Body of pancreas (tissue), 4 donors: ENCODE measurements around the gene ABI2.

Experiments
- POLR2A ChIP-seq, 3 donors: fragments of 450-650 bp; IDR thresholded peaks; one replicate each; pipeline ENCODE4 v1.6.1; 2016; ENCODE audit warnings: antibody characterized with exemption in 3 of 3, mild to moderate bottlenecking in 2 of 3
- TF ChIP-seq, protein P1 (sequence below), 7 experiments: fragments of 450-650 bp in 4 of 7; fragments of 200-600 bp in 3 of 7; sonication (generic) in 3 of 7; IDR thresholded peaks; one replicate each; pipeline ENCODE4 v1.5.1; 2016 to 2019; ENCODE audit warnings: antibody characterized with exemption in 7 of 7

DNA sequence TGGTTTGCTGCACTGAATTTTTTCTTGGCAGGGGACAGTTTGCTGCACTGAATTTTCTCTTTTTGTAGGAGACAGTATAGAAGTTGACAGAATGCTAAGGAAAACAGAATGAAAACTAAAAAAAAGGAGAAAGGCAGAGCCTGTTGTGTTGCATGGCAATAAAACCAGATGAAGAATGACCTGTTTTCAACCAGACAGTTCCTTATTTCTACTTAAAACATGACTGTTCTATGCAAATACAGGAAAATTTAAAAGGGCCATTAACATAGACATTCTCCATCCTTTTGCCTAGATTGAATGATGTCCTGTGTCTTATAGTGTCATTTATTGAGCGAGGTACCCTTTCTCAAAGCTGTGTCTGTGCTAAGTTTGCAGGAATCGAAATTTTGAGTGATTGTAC, 33.3 kb downstream of the ABI2 start:
- TF ChIP-seq, protein P1, sequence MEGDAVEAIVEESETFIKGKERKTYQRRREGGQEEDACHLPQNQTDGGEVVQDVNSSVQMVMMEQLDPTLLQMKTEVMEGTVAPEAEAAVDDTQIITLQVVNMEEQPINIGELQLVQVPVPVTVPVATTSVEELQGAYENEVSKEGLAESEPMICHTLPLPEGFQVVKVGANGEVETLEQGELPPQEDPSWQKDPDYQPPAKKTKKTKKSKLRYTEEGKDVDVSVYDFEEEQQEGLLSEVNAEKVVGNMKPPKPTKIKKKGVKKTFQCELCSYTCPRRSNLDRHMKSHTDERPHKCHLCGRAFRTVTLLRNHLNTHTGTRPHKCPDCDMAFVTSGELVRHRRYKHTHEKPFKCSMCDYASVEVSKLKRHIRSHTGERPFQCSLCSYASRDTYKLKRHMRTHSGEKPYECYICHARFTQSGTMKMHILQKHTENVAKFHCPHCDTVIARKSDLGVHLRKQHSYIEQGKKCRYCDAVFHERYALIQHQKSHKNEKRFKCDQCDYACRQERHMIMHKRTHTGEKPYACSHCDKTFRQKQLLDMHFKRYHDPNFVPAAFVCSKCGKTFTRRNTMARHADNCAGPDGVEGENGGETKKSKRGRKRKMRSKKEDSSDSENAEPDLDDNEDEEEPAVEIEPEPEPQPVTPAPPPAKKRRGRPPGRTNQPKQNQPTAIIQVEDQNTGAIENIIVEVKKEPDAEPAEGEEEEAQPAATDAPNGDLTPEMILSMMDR (IDR thresholded peaks at IDR 0.05), result no peak
- TF ChIP-seq POLR2A (IDR thresholded peaks at IDR 0.05), result no peak
